ENCODE measurements around the gene DOK6.

The DOK6 gene

DNA sequence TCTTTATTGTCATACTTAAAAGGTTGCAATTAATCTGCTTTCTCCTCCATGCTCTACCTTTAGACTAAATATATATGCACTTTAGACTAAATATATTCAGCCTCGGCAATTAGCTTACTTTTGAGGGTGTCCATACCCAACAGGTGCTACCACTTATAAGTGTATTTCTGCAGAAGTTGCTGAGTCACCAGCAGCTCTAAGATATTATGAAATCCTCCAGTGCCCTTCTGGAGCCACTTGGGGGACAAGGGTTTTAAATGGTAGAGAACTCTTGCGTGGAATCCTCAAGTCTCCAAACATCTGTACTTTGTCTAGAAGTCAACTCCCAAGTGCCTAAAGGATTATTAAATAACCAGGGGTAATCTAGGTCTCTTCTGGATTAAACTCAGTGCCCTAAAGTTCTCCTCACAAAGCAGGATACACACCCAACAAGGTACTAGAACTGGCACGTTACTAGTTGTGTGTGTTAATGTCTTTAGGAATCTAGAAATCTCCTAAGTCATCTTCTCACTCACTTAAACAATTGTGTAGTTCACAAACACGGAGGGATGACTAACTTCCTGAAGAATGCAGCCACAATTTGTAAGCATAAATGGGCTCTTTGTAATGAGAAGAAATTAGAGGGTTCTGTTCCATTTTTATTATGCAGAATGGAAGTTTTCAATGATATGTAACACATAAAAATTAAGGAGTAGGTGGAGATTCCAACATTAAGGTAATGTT lies 387.3 kb downstream of the DOK6 start:
- Histone ChIP-seq H4K91ac (ENCODE audit: low read length) (no peak overlapping the region), H2BK15ac (ENCODE audit: low read depth, poor library complexity, severe bottlenecking) (no peak overlapping the region), H3K18ac (ENCODE audit: low read depth in 1 of 2, low read length in 2 of 2) (no peak overlapping the region), H3K27ac (ENCODE audit: low read length, poor library complexity, severe bottlenecking) (no peak overlapping the region), H3K9me3 (ENCODE audit: control insufficient read depth, low read length) (no peaks in the 10 kb centered on the region), H3K9ac (ENCODE audit: low read length) (no peak overlapping the region), H3K4me2 (ENCODE audit: low read length, poor library complexity, severe bottlenecking) (no peak overlapping the region), H2AFZ (ENCODE audit: low read depth, low read length) (no peak overlapping the region), H2BK5ac (ENCODE audit: low read depth, low read length, poor library complexity, severe bottlenecking) (no peak overlapping the region), H3K4me1 (ENCODE audit: control insufficient read depth, insufficient read depth, low read depth, low read length) (no peaks in the 10 kb centered on the region), H4K8ac (ENCODE audit: low read length) (no peak overlapping the region), H2BK120ac (ENCODE audit: low read depth, low read length) (no peak overlapping the region), H3K79me1 (replicated peaks; ENCODE audit: low read length, poor library complexity, severe bottlenecking) (no peaks in the 10 kb centered on the region), H3K4me3 (ENCODE audit: insufficient read depth in 1 of 2, low read depth in 1 of 2, low read length in 2 of 2) (no peak overlapping the region), H3K36me3 (ENCODE audit: control insufficient read depth in 1 of 2, insufficient read depth in 2 of 2, low read depth in 1 of 2, low read length in 2 of 2) (no peaks in the 10 kb centered on the region), H3K14ac (ENCODE audit: low read length in 2 of 2) (no peak overlapping the region), H3K23ac (ENCODE audit: low read length in 2 of 2) (no peak overlapping the region), H3K4ac (ENCODE audit: low read depth in 1 of 2, low read length in 2 of 2) (no peak overlapping the region), H3K27me3 (ENCODE audit: control insufficient read depth in 1 of 2, insufficient read depth in 1 of 2, low read length in 2 of 2) (no peaks in the 10 kb centered on the region), H2BK12ac (ENCODE audit: low read length in 2 of 2) (no peak overlapping the region), H2AK5ac (ENCODE audit: low read length, severe bottlenecking) (no peak overlapping the region)
- WGBS, result 39% methylated on average over 2 of the region's 4 CpGs
- DNase-seq, result peak; percentile 76

GRCh38 chr18:69789794-69790193 lies 389.1 kb downstream of the DOK6 start:
- 100% methylated on average over 1 of the region's 1 CpG for WGBS
- Histone ChIP-seq H3K36me3 (ENCODE audit: control insufficient read depth in 1 of 2, insufficient read depth in 2 of 2, low read depth in 1 of 2, low read length in 2 of 2) (no peaks in the 10 kb centered on the region), H2BK5ac (ENCODE audit: low read depth, low read length, poor library complexity, severe bottlenecking) (no peak overlapping the region), H2AK5ac (ENCODE audit: low read length, severe bottlenecking) (no peak overlapping the region), H3K9ac (ENCODE audit: low read length) (no peak overlapping the region), H3K4me1 (ENCODE audit: control insufficient read depth, insufficient read depth, low read depth, low read length) (no peaks in the 10 kb centered on the region), H3K27ac (ENCODE audit: low read length, poor library complexity, severe bottlenecking) (no peak overlapping the region), H4K91ac (ENCODE audit: low read length) (no peak overlapping the region), H3K4me3 (ENCODE audit: insufficient read depth in 1 of 2, low read depth in 1 of 2, low read length in 2 of 2) (no peak overlapping the region), H3K4ac (ENCODE audit: low read depth in 1 of 2, low read length in 2 of 2) (no peak overlapping the region), H2AFZ (ENCODE audit: low read depth, low read length) (no peak overlapping the region), H2BK12ac (ENCODE audit: low read length in 2 of 2) (no peak overlapping the region), H3K79me1 (replicated peaks; ENCODE audit: low read length, poor library complexity, severe bottlenecking) (no peaks in the 10 kb centered on the region), H3K18ac (ENCODE audit: low read depth in 1 of 2, low read length in 2 of 2) (no peak overlapping the region), H2BK15ac (ENCODE audit: low read depth, poor library complexity, severe bottlenecking) (no peak overlapping the region), H3K23ac (ENCODE audit: low read length in 2 of 2) (no peak overlapping the region), H3K27me3 (ENCODE audit: control insufficient read depth in 1 of 2, insufficient read depth in 1 of 2, low read length in 2 of 2) (no peaks in the 10 kb centered on the region), H4K8ac (ENCODE audit: low read length) (no peak overlapping the region), H3K4me2 (ENCODE audit: low read length, poor library complexity, severe bottlenecking) (no peak overlapping the region), H3K14ac (ENCODE audit: low read length in 2 of 2) (no peak overlapping the region), H3K9me3 (ENCODE audit: control insufficient read depth, low read length) (no peaks in the 10 kb centered on the region), H2BK120ac (ENCODE audit: low read depth, low read length) (no peak overlapping the region)
- no peak for DNase-seq

DNA sequence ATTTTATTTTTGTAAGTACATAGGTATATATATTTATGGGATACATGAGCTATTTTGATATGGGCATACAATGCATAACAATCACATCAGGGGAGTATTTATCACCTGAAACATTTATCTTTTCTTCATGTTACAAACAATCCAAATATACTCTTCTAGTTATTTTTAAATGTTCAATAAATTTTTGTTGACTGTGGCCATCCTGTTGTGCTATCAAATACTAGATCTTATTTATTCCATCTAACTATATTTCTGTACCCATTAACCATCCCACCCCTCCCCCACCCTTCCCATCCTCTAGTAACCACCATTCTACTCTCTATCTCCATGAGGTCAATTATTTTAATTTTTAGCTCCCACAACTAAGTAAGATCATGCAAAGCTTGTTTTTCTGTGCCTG lies 390.0 kb downstream of the DOK6 start:
- Histone ChIP-seq H2BK12ac (ENCODE audit: low read length in 2 of 2) (no peak overlapping the region), H3K79me1 (replicated peaks; ENCODE audit: low read length, poor library complexity, severe bottlenecking) (no peaks in the 10 kb centered on the region), H2BK120ac (ENCODE audit: low read depth, low read length) (no peak overlapping the region), H3K27ac (ENCODE audit: low read length, poor library complexity, severe bottlenecking) (no peak overlapping the region), H3K14ac (ENCODE audit: low read length in 2 of 2) (no peak overlapping the region), H3K9me3 (ENCODE audit: control insufficient read depth, low read length) (no peaks in the 10 kb centered on the region), H2BK15ac (ENCODE audit: low read depth, poor library complexity, severe bottlenecking) (no peak overlapping the region), H3K4me3 (ENCODE audit: insufficient read depth in 1 of 2, low read depth in 1 of 2, low read length in 2 of 2) (no peak overlapping the region), H4K8ac (ENCODE audit: low read length) (no peak overlapping the region), H2AFZ (ENCODE audit: low read depth, low read length) (no peak overlapping the region), H3K18ac (ENCODE audit: low read depth in 1 of 2, low read length in 2 of 2) (no peak overlapping the region), H3K4ac (ENCODE audit: low read depth in 1 of 2, low read length in 2 of 2) (no peak overlapping the region), H3K4me2 (ENCODE audit: low read length, poor library complexity, severe bottlenecking) (no peak overlapping the region), H2BK5ac (ENCODE audit: low read depth, low read length, poor library complexity, severe bottlenecking) (no peak overlapping the region), H2AK5ac (ENCODE audit: low read length, severe bottlenecking) (no peak overlapping the region), H3K9ac (ENCODE audit: low read length) (no peak overlapping the region), H3K4me1 (ENCODE audit: control insufficient read depth, insufficient read depth, low read depth, low read length) (no peaks in the 10 kb centered on the region), H3K36me3 (ENCODE audit: control insufficient read depth in 1 of 2, insufficient read depth in 2 of 2, low read depth in 1 of 2, low read length in 2 of 2) (no peaks in the 10 kb centered on the region), H4K91ac (ENCODE audit: low read length) (no peak overlapping the region), H3K23ac (ENCODE audit: low read length in 2 of 2) (no peak overlapping the region), H3K27me3 (ENCODE audit: control insufficient read depth in 1 of 2, insufficient read depth in 1 of 2, low read length in 2 of 2) (no peaks in the 10 kb centered on the region)
- no peak for DNase-seq

DNA sequence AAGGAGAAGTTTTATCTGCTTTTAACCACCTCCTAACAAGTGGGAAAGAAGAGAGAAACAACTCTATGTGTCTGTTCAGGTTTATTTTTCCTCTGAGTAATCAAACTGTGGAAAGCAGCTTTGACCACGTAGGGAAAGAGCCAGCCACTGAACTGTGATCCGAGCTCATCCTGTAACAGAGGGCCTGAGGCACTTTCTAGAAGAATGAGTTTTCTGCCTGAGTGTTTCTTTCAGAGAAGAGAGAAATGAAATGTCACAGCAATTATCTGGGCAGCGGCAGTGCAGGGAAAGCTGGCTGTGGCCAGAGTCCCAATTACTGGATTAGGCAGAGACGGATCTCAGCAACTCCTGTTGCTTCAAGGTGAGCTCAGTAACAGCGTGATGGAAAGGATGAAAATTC lies 395.1 kb downstream of the DOK6 start:
- DNase-seq, result peak; percentile 3
- WGBS, result 81% methylated on average over 5 of the region's 5 CpGs
- no peak overlapping the region for H2AK5ac ChIP-seq (ENCODE audit: low read length, severe bottlenecking)
- H3K9ac ChIP-seq (ENCODE audit: low read length), result no peak overlapping the region
- no peak overlapping the region for H3K14ac ChIP-seq (ENCODE audit: low read length in 2 of 2)
- no peaks in the 10 kb centered on the region for H3K79me1 ChIP-seq (replicated peaks; ENCODE audit: low read length, poor library complexity, severe bottlenecking)
- H3K27me3 ChIP-seq (ENCODE audit: control insufficient read depth in 1 of 2, insufficient read depth in 1 of 2, low read length in 2 of 2), result no peaks in the 10 kb centered on the region
- no peak overlapping the region for H2AFZ ChIP-seq (ENCODE audit: low read depth, low read length)
- H3K18ac ChIP-seq (ENCODE audit: low read depth in 1 of 2, low read length in 2 of 2), result no peak overlapping the region
- no peak overlapping the region for H3K27ac ChIP-seq (ENCODE audit: low read length, poor library complexity, severe bottlenecking)
- no peak overlapping the region for H2BK15ac ChIP-seq (ENCODE audit: low read depth, poor library complexity, severe bottlenecking)
- no peaks in the 10 kb centered on the region for H3K4me1 ChIP-seq (ENCODE audit: control insufficient read depth, insufficient read depth, low read depth, low read length)
- H2BK12ac ChIP-seq (ENCODE audit: low read length in 2 of 2), result peak overlapping the region in 1 of 2 experiments; percentile 71
- H4K91ac ChIP-seq (ENCODE audit: low read length), result no peak overlapping the region
- H3K9me3 ChIP-seq (ENCODE audit: control insufficient read depth, low read length), result no peaks in the 10 kb centered on the region
- H4K8ac ChIP-seq (ENCODE audit: low read length), result no peak overlapping the region
- H3K23ac ChIP-seq (ENCODE audit: low read length in 2 of 2), result no peak overlapping the region
- no peak overlapping the region for H3K4me2 ChIP-seq (ENCODE audit: low read length, poor library complexity, severe bottlenecking)
- H3K4ac ChIP-seq (ENCODE audit: low read depth in 1 of 2, low read length in 2 of 2), result no peak overlapping the region
- no peaks in the 10 kb centered on the region for H3K36me3 ChIP-seq (ENCODE audit: control insufficient read depth in 1 of 2, insufficient read depth in 2 of 2, low read depth in 1 of 2, low read length in 2 of 2)
- no peak overlapping the region for H2BK120ac ChIP-seq (ENCODE audit: low read depth, low read length)
- H2BK5ac ChIP-seq (ENCODE audit: low read depth, low read length, poor library complexity, severe bottlenecking), result no peak overlapping the region
- H3K4me3 ChIP-seq (ENCODE audit: insufficient read depth in 1 of 2, low read depth in 1 of 2, low read length in 2 of 2), result no peak overlapping the region
